CD14-positive monocyte (primary cell): ENCODE results near the gene RYR3. TPM values are rescaled to one million over a fixed set of nuclear protein-coding genes. Genes with fewer than 3 reads are reported as not detected.

ENCODE experiments used
- DNase-seq, 3 donors: peaks; one replicate each; pipeline ENCODE4 v3.0.0-alpha.2; 2011 to 2022
- H2AFZ ChIP-seq: 2 replicates; pipeline ENCODE4 v1.6.0; 2012; ENCODE audit warnings: mild to moderate bottlenecking, low read depth, low read length, inconsistent platforms; ENCODE audit not compliant: insufficient read depth, poor library complexity, severe bottlenecking
- H3K27ac ChIP-seq, 2 donors: 1 replicate in 1 of 2; 2 replicates in 1 of 2; pipeline ENCODE4 v1.5.1; 2012 to 2013; ENCODE audit warnings: low read length in 2 of 2, control low read depth in 1 of 2, inconsistent platforms in 1 of 2, low read depth in 1 of 2, mild to moderate bottlenecking in 1 of 2
- H3K27me3 ChIP-seq, 2 donors: one replicate each; pipeline versions ENCODE4 v1.6.0 to v1.6.1; 2011 to 2013; ENCODE audit warnings: low read length in 2 of 2; ENCODE audit not compliant: control insufficient read depth in 2 of 2, insufficient read depth in 2 of 2
- H3K36me3 ChIP-seq, 2 donors: replicated peaks in 1 of 2; 1 replicate in 1 of 2; 2 replicates in 1 of 2; pipeline versions ENCODE4 v1.5.1 to v1.6.1; 2012 to 2013; ENCODE audit warnings: low read length in 2 of 2, control low read depth in 1 of 2, inconsistent platforms in 1 of 2, mild to moderate bottlenecking in 1 of 2; ENCODE audit not compliant: insufficient read depth in 2 of 2, control insufficient read depth in 1 of 2
- H3K4me1 ChIP-seq, 2 donors: 1 replicate in 1 of 2; 2 replicates in 1 of 2; pipeline versions ENCODE4 v1.5.1 to v1.6.1; 2012 to 2013; ENCODE audit warnings: low read length in 2 of 2, control low read depth in 1 of 2, inconsistent platforms in 1 of 2, mild to moderate bottlenecking in 1 of 2, moderate library complexity in 1 of 2; ENCODE audit not compliant: insufficient read depth in 2 of 2, control insufficient read depth in 1 of 2
- H3K4me2 ChIP-seq: replicated peaks from 2 replicates; pipeline ENCODE3; 2012; ENCODE audit warnings: low read length, moderate library complexity, mild to moderate bottlenecking; ENCODE audit not compliant: poor library complexity, severe bottlenecking; ENCODE audit errors: extremely low read depth
- H3K4me3 ChIP-seq, 3 experiments: fragments of 200-600 bp in 1 of 3; sonication (generic) in 1 of 3; replicated peaks in 1 of 3; 1 replicate in 2 of 3; 2 replicates in 1 of 3; pipeline ENCODE4 v1.5.1; 2011 to 2013; ENCODE audit warnings: low read length in 3 of 3, mild to moderate bottlenecking in 3 of 3, control low read depth in 2 of 3, low read depth in 2 of 3, inconsistent platforms in 1 of 3, moderate library complexity in 1 of 3
- H3K79me2 ChIP-seq: 2 replicates; pipeline ENCODE4 v1.6.0; 2012; ENCODE audit warnings: mild to moderate bottlenecking, control low read depth, inconsistent platforms, low read length, moderate library complexity; ENCODE audit not compliant: insufficient read depth
- H3K9ac ChIP-seq: 2 replicates; pipeline ENCODE4 v1.6.0; 2017; ENCODE audit warnings: low read length, mild to moderate bottlenecking; ENCODE audit not compliant: insufficient read depth, poor library complexity, severe bottlenecking
- H3K9me3 ChIP-seq, 2 donors: replicated peaks in 1 of 2; 1 replicate in 1 of 2; 2 replicates in 1 of 2; pipeline versions ENCODE4 v1.5.1 to v1.6.1; 2012 to 2013; ENCODE audit warnings: low read length in 2 of 2, control low read depth in 1 of 2; ENCODE audit not compliant: control insufficient read depth in 1 of 2, insufficient read depth in 1 of 2
- H4K20me1 ChIP-seq: 2 replicates; pipeline ENCODE4 v1.6.0; 2012; ENCODE audit warnings: mild to moderate bottlenecking, low read length, control low read depth, moderate library complexity; ENCODE audit not compliant: insufficient read depth
- H3K27ac Mint-ChIP-seq, 7 donors: one replicate each; pipeline ENCODE4 v1.8.0; 2020; ENCODE audit warnings: mild to moderate bottlenecking in 7 of 7, mixed read lengths in 7 of 7, moderate library complexity in 6 of 7, inconsistent platforms in 2 of 7
- H3K27me3 Mint-ChIP-seq, 3 donors: one replicate each; pipeline ENCODE4 v1.8.0; 2021 to 2022; ENCODE audit warnings: low read depth in 3 of 3, mild to moderate bottlenecking in 3 of 3, mixed read lengths in 3 of 3, moderate library complexity in 3 of 3, inconsistent platforms in 1 of 3
- H3K36me3 Mint-ChIP-seq, 2 donors: one replicate each; pipeline ENCODE4 v1.8.0; 2020; ENCODE audit warnings: mixed read lengths in 2 of 2, inconsistent platforms in 1 of 2, mild to moderate bottlenecking in 1 of 2
- H3K4me1 Mint-ChIP-seq: one replicate; pipeline ENCODE4 v1.8.0; 2020; ENCODE audit warnings: mild to moderate bottlenecking, mixed read lengths
- H3K4me3 Mint-ChIP-seq, 2 donors: one replicate each; pipeline ENCODE4 v1.8.0; 2020; ENCODE audit warnings: mild to moderate bottlenecking in 2 of 2, mixed read lengths in 2 of 2, moderate library complexity in 1 of 2
- H3K9me3 Mint-ChIP-seq, 7 donors: one replicate each; pipeline ENCODE4 v1.8.0; 2020 to 2022; ENCODE audit warnings: mixed read lengths in 7 of 7, mild to moderate bottlenecking in 6 of 7, moderate library complexity in 6 of 7, inconsistent platforms in 2 of 7
- WGBS: methylation state at CpG from one replicate; pipeline ENCODE4 v1.1.5; 2013; ENCODE audit warnings: missing lambda C conversion rate; ENCODE audit not compliant: insufficient coverage; 5-methylcytosine and 5-hydroxymethylcytosine counted together
- intact Hi-C, 2 donors: fragments of 100-400 bp; cut with micrococcal nuclease; formaldehyde crosslinking; loops; one replicate each; pipeline versions ENCODE4 v1.15.0 to v1.15.1; 2023
- polyA plus RNA-seq, 3 donors: library from polyadenylated mRNA; depleted of rRNA in 1 of 3; unstranded in 2 of 3; stranded (reverse) in 1 of 3; fragments of 300-500 nt in 2 of 3; fragments of >200 nt in 1 of 3; fragmentation: Illumina TruSeq in 2 of 3; gene quantifications; 1 replicate in 2 of 3; 2 replicates in 1 of 3; pipeline ENCODE4 v1.2.3, GENCODE V29; 2012 to 2021
- TF ChIP-seq, protein P1 (sequence below): fragments of 200-600 bp; IDR thresholded peaks from one replicate; pipeline ENCODE4 v1.8.0; 2022; ENCODE audit warnings: antibody characterized with exemption, mild to moderate bottlenecking

RYR3 gene
- polyA plus RNA-seq, 3 donors: not detected

DNA sequence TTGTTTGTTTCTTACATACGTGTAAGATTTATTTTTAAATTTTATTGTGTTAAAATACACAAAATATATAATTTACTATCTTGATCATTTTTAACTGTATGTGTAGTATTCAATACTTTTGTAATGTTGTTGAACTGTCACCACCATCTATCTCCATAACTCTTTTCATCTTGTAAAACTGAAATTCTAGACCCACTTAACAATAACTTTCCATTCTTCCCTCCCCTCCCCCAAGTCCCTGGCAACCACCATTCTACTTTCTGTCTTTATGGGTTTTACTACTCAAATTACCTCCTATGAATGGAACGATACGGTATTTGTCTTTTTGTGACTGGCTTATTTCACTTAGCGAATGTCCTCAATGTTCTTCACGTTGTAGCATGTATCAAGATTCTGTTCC, 395.4 kb downstream of the RYR3 start:
- Mint-ChIP-seq H3K27ac (no peak overlapping the region), H3K4me1 (no peaks in the 10 kb centered on the region), H3K9me3 (peaks cover 0 to 9% (median 7%) of the 10 kb centered on the region in 7 donors), H3K4me3 (no peak overlapping the region), H3K27me3 (peaks cover 0 to 4% (median 1%) of the 10 kb centered on the region in 3 donors), H3K36me3 (no peaks in the 10 kb centered on the region)
- no peaks in the 10 kb centered on the region for H3K27me3 ChIP-seq
- intact Hi-C loops: loop anchor here in 1 of 2 donors (10.0 kb wide), 1 partner anchor 611 kb away; no protein-coding TSS in a partner anchor
- no peaks in the 10 kb centered on the region for H3K36me3 ChIP-seq
- H3K9me3 ChIP-seq: peaks cover 0 to 9% of the 10 kb centered on the region in 2 donors
- no peak overlapping the region for H3K4me3 ChIP-seq
- no peak overlapping the region for H3K4me2 ChIP-seq
- DNase-seq: no peak
- H3K79me2 ChIP-seq: no peaks in the 10 kb centered on the region
- TF ChIP-seq, protein P1, sequence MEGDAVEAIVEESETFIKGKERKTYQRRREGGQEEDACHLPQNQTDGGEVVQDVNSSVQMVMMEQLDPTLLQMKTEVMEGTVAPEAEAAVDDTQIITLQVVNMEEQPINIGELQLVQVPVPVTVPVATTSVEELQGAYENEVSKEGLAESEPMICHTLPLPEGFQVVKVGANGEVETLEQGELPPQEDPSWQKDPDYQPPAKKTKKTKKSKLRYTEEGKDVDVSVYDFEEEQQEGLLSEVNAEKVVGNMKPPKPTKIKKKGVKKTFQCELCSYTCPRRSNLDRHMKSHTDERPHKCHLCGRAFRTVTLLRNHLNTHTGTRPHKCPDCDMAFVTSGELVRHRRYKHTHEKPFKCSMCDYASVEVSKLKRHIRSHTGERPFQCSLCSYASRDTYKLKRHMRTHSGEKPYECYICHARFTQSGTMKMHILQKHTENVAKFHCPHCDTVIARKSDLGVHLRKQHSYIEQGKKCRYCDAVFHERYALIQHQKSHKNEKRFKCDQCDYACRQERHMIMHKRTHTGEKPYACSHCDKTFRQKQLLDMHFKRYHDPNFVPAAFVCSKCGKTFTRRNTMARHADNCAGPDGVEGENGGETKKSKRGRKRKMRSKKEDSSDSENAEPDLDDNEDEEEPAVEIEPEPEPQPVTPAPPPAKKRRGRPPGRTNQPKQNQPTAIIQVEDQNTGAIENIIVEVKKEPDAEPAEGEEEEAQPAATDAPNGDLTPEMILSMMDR: no peak
- no peaks in the 10 kb centered on the region for H3K4me1 ChIP-seq
- WGBS: 40% methylated on average over 1 of the region's 5 CpGs
- no peak overlapping the region for H3K27ac ChIP-seq
- no peak overlapping the region for H3K9ac ChIP-seq
- no peak overlapping the region for H2AFZ ChIP-seq
- H4K20me1 ChIP-seq: no peaks in the 10 kb centered on the region

DNA sequence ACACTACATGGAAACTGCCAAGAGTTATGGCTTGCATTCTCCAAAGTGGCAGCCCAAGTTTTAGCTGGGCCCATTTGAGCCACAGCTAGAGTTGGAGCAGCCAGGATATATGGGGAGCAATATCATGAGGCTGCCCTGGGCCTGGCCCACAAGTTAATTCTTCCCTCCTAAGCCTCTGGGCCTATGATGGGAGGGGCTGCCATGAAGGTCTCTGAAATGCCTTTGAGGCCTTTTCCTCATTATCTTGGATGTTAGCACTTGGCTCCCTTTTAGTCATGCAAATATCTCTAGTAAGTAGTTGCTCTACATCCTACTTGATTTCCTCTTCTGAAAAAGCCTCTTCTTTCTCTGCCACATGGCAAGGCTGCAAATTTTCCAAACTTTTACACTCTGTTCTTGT, 400.0 kb downstream of the RYR3 start:
- peaks cover 4 to 18% (median 13%) of the 10 kb centered on the region in 7 donors for H3K9me3 Mint-ChIP-seq
- H3K4me1 Mint-ChIP-seq: no peaks in the 10 kb centered on the region
- H3K4me2 ChIP-seq: no peak overlapping the region
- no peak overlapping the region for H3K27ac Mint-ChIP-seq
- no peak for DNase-seq
- peaks cover 0 to 12% of the 10 kb centered on the region in 2 donors for H3K9me3 ChIP-seq
- H3K9ac ChIP-seq: no peak overlapping the region
- no peaks in the 10 kb centered on the region for H4K20me1 ChIP-seq
- H3K36me3 ChIP-seq: no peaks in the 10 kb centered on the region
- no peak overlapping the region for H3K4me3 ChIP-seq
- H3K27me3 Mint-ChIP-seq: peaks cover 1 to 5% (median 5%) of the 10 kb centered on the region in 3 donors
- H2AFZ ChIP-seq: no peak overlapping the region
- no peaks in the 10 kb centered on the region for H3K36me3 Mint-ChIP-seq
- no peak overlapping the region for H3K4me3 Mint-ChIP-seq
- H3K27me3 ChIP-seq: no peaks in the 10 kb centered on the region
- H3K27ac ChIP-seq: no peak overlapping the region
- no peaks in the 10 kb centered on the region for H3K4me1 ChIP-seq
- TF ChIP-seq, protein P1: no peak
- no peaks in the 10 kb centered on the region for H3K79me2 ChIP-seq
- intact Hi-C loops: no loop called here
